Activated CD8-positive, alpha-beta T cell treated with anti-CD3 and anti-CD28 coated beads for 36 hours (primary cell): Measurements from ENCODE around the gene RIMBP2. TPM values are rescaled to one million over a fixed set of nuclear protein-coding genes. Genes with fewer than 3 reads are reported as not detected.

Source experiments
- ATAC-seq: fragments of 200-7000 bp; cut with Tn5 transposase; one replicate; pipeline ENCODE4 v1.10.0; 2021; ENCODE audit warnings: mild to moderate bottlenecking, moderate library complexity
- CTCF ChIA-PET: fragments of 350-600 bp; sonication (Branson Sonifier 250); formaldehyde crosslinking; loops from one replicate; lab custom pipeline; 2021; ENCODE audit warnings: antibody characterized with exemption; lab: Charles Lee
- POLR2A ChIA-PET: fragments of 350-600 bp; sonication (Branson Sonifier 250); formaldehyde crosslinking; loops from one replicate; lab custom pipeline; 2021; ENCODE audit warnings: antibody characterized with exemption; lab: Charles Lee
- DNase-seq: peaks from one replicate; pipeline ENCODE4 v3.0.0-alpha.2; 2020
- H3K27ac Mint-ChIP-seq: one replicate; pipeline ENCODE4 v1.8.0; 2021; ENCODE audit warnings: mild to moderate bottlenecking, mixed read lengths
- H3K27me3 Mint-ChIP-seq: one replicate; pipeline ENCODE4 v1.8.0; 2021; ENCODE audit warnings: mixed read lengths
- H3K36me3 Mint-ChIP-seq: one replicate; pipeline ENCODE4 v1.8.0; 2021; ENCODE audit warnings: low read depth, mixed read lengths
- H3K4me1 Mint-ChIP-seq: one replicate; pipeline ENCODE4 v1.8.0; 2021; ENCODE audit warnings: low read depth, mixed read lengths
- H3K4me3 Mint-ChIP-seq: one replicate; pipeline ENCODE4 v1.8.0; 2021; ENCODE audit warnings: mild to moderate bottlenecking, moderate library complexity, mixed read lengths
- H3K9me3 Mint-ChIP-seq: one replicate; pipeline ENCODE4 v1.8.0; 2021; ENCODE audit warnings: mixed read lengths
- intact Hi-C: fragments of 100-400 bp; cut with micrococcal nuclease; formaldehyde crosslinking; loops from one replicate; pipeline ENCODE4 v1.10.0; 2022
- total RNA-seq, 2 experiments: library from RNA; stranded (reverse); gene quantifications; one replicate each; pipeline ENCODE4 v1.2.3, GENCODE V29; 2021
- TF ChIP-seq, protein P1 (sequence below): fragments of 200-600 bp; IDR thresholded peaks from one replicate; pipeline ENCODE4 v1.8.0; 2022; ENCODE audit warnings: antibody characterized with exemption, mild to moderate bottlenecking

The RIMBP2 gene
- total RNA-seq, 2 experiments from 2014 or later = not detected

- ATAC-seq (no peak), DNase-seq (no peak)
- H3K4me3 Mint-ChIP-seq = no peak overlapping the region
- POLR2A ChIA-PET = no interaction called here
- H3K27ac Mint-ChIP-seq = no peak overlapping the region
- H3K36me3 Mint-ChIP-seq = peaks cover 2% of the 10 kb centered on the region
- H3K4me1 Mint-ChIP-seq = no peaks in the 10 kb centered on the region
- intact Hi-C loops = no loop called here
- TF ChIP-seq, protein P1, sequence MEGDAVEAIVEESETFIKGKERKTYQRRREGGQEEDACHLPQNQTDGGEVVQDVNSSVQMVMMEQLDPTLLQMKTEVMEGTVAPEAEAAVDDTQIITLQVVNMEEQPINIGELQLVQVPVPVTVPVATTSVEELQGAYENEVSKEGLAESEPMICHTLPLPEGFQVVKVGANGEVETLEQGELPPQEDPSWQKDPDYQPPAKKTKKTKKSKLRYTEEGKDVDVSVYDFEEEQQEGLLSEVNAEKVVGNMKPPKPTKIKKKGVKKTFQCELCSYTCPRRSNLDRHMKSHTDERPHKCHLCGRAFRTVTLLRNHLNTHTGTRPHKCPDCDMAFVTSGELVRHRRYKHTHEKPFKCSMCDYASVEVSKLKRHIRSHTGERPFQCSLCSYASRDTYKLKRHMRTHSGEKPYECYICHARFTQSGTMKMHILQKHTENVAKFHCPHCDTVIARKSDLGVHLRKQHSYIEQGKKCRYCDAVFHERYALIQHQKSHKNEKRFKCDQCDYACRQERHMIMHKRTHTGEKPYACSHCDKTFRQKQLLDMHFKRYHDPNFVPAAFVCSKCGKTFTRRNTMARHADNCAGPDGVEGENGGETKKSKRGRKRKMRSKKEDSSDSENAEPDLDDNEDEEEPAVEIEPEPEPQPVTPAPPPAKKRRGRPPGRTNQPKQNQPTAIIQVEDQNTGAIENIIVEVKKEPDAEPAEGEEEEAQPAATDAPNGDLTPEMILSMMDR = no peak
- H3K27me3 Mint-ChIP-seq = peaks cover 3% of the 10 kb centered on the region
- CTCF ChIA-PET = no interaction called here
- H3K9me3 Mint-ChIP-seq = peaks cover 14% of the 10 kb centered on the region
Measured at GRCh38 chr12:130728158-130729058, 12.3 kb upstream of the RIMBP2 start.

DNA sequence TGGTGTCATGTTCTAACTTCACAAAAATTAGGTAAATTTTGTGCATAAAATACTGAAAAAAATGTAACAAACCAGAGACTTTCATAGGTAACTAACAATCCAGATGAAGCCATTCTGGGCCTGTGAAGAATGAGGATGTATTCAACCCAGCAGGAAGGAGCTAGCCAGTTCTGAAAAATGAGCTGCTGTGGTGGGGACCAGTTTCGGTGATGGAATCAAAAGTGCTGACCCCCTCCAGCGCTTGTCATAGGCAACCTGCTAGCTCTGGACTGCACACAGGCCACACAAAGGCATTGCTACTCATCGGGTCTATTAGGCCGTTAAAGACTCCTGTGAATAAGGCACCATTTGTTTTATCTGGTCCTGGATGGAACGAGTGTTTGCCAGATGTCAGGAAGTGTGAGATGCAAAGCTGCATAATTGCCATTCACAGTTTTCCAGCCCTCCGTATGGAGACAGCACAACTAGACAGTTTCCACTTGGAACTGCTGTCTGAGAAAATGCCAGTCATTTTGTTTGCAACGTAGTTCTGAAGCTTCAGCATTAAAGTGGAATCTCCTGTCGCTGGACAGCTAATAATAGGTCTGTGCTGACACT, 3.3 kb upstream of the RIMBP2 start:
- H3K36me3 Mint-ChIP-seq = no peaks in the 10 kb centered on the region
- intact Hi-C loops = no loop called here
- no peak for ATAC-seq
- TF ChIP-seq, protein P1 = no peak
- peaks cover 38% of the 10 kb centered on the region for H3K27me3 Mint-ChIP-seq
- POLR2A ChIA-PET = no interaction called here
- no peak overlapping the region for H3K27ac Mint-ChIP-seq
- peaks cover 10% of the 10 kb centered on the region for H3K9me3 Mint-ChIP-seq
- DNase-seq = no peak
- no peak overlapping the region for H3K4me3 Mint-ChIP-seq
- peaks cover 3% of the 10 kb centered on the region for H3K4me1 Mint-ChIP-seq
- CTCF ChIA-PET = interaction anchor here (2.4 kb wide), 1 partner anchor 28 kb away, joined by 8 read pairs; no protein-coding TSS in a partner anchor

DNA sequence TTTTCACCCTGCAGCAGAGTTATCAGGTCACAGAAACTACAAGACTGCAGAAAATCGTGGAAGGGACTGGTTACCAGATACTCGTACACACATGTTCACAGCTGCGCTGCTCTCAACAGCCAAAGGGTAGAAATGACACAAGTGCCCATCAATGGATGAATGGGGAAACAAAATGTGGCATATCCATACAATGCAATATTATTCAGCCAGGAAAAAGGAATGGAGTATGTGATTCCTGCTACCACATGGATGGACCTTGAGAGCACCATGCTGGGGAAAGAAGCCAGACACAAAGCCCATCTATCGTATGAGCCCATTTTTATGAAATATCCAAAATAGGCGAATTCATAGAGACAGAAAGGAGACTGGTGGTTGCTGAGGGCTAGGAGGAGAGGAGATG, 1.7 kb upstream of the RIMBP2 start:
- Mint-ChIP-seq H3K27ac (no peak overlapping the region), H3K4me3 (no peak overlapping the region), H3K36me3 (no peaks in the 10 kb centered on the region), H3K27me3 (peaks cover 49% of the 10 kb centered on the region), H3K9me3 (peaks cover 8% of the 10 kb centered on the region), H3K4me1 (peaks cover 3% of the 10 kb centered on the region)
- ChIA-PET POLR2A (no interaction called here), CTCF (interaction anchor here (2.4 kb wide), 1 partner anchor 30 kb away, joined by 8 read pairs; no protein-coding TSS in a partner anchor)
- TF ChIP-seq, protein P1 = no peak
- intact Hi-C loops = no loop called here
- ATAC-seq = no peak
- no peak for DNase-seq

- ATAC-seq = no peak
- ChIA-PET POLR2A (no interaction called here), CTCF (no interaction called here)
- no peak for DNase-seq
- intact Hi-C loops = no loop called here
- Mint-ChIP-seq H3K27me3 (peaks cover 52% of the 10 kb centered on the region), H3K4me3 (no peak overlapping the region), H3K27ac (no peak overlapping the region), H3K4me1 (peaks cover 3% of the 10 kb centered on the region), H3K36me3 (no peaks in the 10 kb centered on the region), H3K9me3 (no peaks in the 10 kb centered on the region)
- TF ChIP-seq, protein P1 = no peak
Measured at GRCh38 chr12:130716969-130717366, 869 bp upstream of the RIMBP2 start.
